OCI-LY7 (cell line): ENCODE data around the gene CEP164. TPM values are rescaled to one million over a fixed set of nuclear protein-coding genes. Genes with fewer than 3 reads are reported as not detected.

Experiments used
- BruUV-seq: library from RNA; stranded (reverse); fragments of 400-500 nt; replicated peaks from 2 replicates; lab custom pipeline; 2021; lab: Mats Ljungman, UMichigan
- CTCF ChIA-PET: fragments of 300-600 bp; sonication (Branson Sonifier 250); formaldehyde crosslinking; loops from one replicate; lab custom pipeline; 2022; ENCODE audit warnings: antibody characterized with exemption; ENCODE audit not compliant: unreplicated experiment; lab: Charles Lee
- POLR2A ChIA-PET: fragments of 300-600 bp; sonication (Branson Sonifier 250); formaldehyde crosslinking; loops from one replicate; lab custom pipeline; 2022; ENCODE audit warnings: antibody characterized with exemption; lab: Charles Lee
- DNase-seq: peaks from one replicate; pipeline ENCODE4 v3.0.0-alpha.2; 2015; ENCODE audit warnings: low spot score
- H2AFZ ChIP-seq: fragments of 200-600 bp; sonication (generic), shearing (Covaris generic); 2 replicates; pipeline ENCODE4 v1.6.1; 2014; ENCODE audit warnings: mild to moderate bottlenecking, antibody characterized with exemption, low read length, moderate library complexity
- H3K27ac ChIP-seq: fragments of 200-600 bp; sonication (generic); 2 replicates; pipeline ENCODE4 v1.5.1; 2014; ENCODE audit warnings: mixed run types, low read depth, mild to moderate bottlenecking, moderate library complexity, low read length, inconsistent platforms; ENCODE audit not compliant: poor library complexity, severe bottlenecking
- H3K36me3 ChIP-seq: fragments of 200-600 bp; sonication (generic); 2 replicates; pipeline ENCODE4 v1.6.1; 2014; ENCODE audit warnings: mild to moderate bottlenecking, antibody characterized with exemption, low read length, moderate library complexity, mixed read lengths; ENCODE audit not compliant: insufficient read depth
- H3K4me1 ChIP-seq: fragments of 200-600 bp; sonication (generic); 2 replicates; pipeline ENCODE4 v1.5.1; 2014; ENCODE audit warnings: mild to moderate bottlenecking, low read length; ENCODE audit not compliant: insufficient read depth, poor library complexity, severe bottlenecking
- H3K4me2 ChIP-seq: fragments of 200-600 bp; sonication (generic); 2 replicates; pipeline ENCODE4 v1.6.1; 2014; ENCODE audit warnings: mild to moderate bottlenecking, low read length
- H3K4me3 ChIP-seq: fragments of 200-600 bp; sonication (generic); 2 replicates; pipeline ENCODE4 v1.5.1; 2014; ENCODE audit warnings: mild to moderate bottlenecking, low read depth, low read length; ENCODE audit not compliant: poor library complexity, severe bottlenecking
- H3K79me2 ChIP-seq: fragments of 200-600 bp; sonication (generic); 2 replicates; pipeline ENCODE4 v1.6.1; 2016; ENCODE audit warnings: low read depth, mild to moderate bottlenecking, low read length, moderate library complexity, mixed read lengths; ENCODE audit not compliant: insufficient read depth
- H3K9me2 ChIP-seq: fragments of 200-600 bp; sonication (generic); 2 replicates; pipeline ENCODE4 v1.6.1; 2016; ENCODE audit warnings: mild to moderate bottlenecking, low read length, mixed read lengths; ENCODE audit not compliant: insufficient read depth
- H3K9me3 ChIP-seq: fragments of 200-600 bp; sonication (generic); 2 replicates; pipeline ENCODE4 v1.6.1; 2014; ENCODE audit warnings: mild to moderate bottlenecking, mixed run types, low read length, mixed read lengths
- H4K20me1 ChIP-seq: fragments of 200-600 bp; sonication (generic); 2 replicates; pipeline ENCODE4 v1.6.1; 2014; ENCODE audit warnings: mild to moderate bottlenecking, antibody characterized with exemption, low read length, moderate library complexity, mixed read lengths; ENCODE audit not compliant: insufficient read depth
- EZH2phosphoT487 ChIP-seq: fragments of 200-600 bp; sonication (generic); IDR thresholded peaks from 2 replicates; pipeline ENCODE4 v1.6.1; 2018; ENCODE audit warnings: low read depth, borderline replicate concordance, mild to moderate bottlenecking, mixed run types, antibody characterized with exemption, low read length, moderate library complexity, mixed read lengths
- intact Hi-C: fragments of 100-400 bp; cut with micrococcal nuclease; formaldehyde crosslinking; loops from one replicate; pipeline ENCODE4 v1.10.0; 2022; ENCODE audit not compliant: unreplicated experiment
- total RNA-seq, 2 experiments: library from RNA; depleted of rRNA in 1 of 2; stranded (reverse); fragments of >200 nt in 1 of 2; shearing (Covaris generic) in 1 of 2; gene quantifications; 2 replicates each; pipeline ENCODE4 v1.2.3, GENCODE V29; 2014 to 2022
- TF ChIP-seq, protein P1 (sequence below): fragments of 200-600 bp; sonication (generic); conservative IDR thresholded peaks from 2 replicates; pipeline ENCODE4 v1.5.1; 2014; ENCODE audit warnings: mild to moderate bottlenecking, antibody characterized with exemption, low read length, moderate library complexity, mixed read lengths

Gene CEP164
- total RNA-seq, 2 experiments from 2014 or later, result 25.3 to 48.7 TPM

DNA sequence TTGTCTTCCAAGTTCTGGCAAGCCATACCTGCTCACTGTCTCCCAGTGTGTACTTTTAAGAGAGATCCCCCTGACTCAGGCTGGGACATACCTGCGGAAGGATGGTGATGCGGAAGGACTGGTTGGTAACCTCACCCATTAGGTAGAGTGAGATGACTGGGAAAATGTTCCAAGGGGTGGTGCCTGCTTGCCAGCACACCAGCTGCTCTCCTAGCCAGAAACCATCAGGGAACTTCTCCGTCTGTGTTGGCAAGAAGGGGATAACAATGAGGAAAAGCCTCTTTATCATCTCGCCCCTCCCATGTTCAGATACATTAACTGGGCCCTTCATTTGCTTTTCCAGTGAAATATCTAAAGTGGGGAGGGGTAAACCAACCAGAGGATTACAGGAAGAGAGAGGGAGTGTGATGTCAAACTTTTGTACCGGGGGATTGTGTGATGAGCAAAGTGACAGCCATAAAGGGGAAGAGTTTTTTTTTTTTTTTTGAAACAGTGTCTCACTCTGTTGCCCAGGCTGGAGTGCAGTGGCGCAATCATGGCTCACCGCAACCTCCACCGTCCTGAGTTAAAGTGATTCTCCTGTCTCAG, 36.8 kb upstream of the CEP164 start, which contains the start of gene BACE1-AS:
Gene BACE1-AS (plus strand): TSS at position 538 of the 588 bp plus-strand sequence.
- H3K27ac ChIP-seq, result no peak within 1 kb of the TSS
- no TSS peak for BruUV-seq
- TF ChIP-seq, protein P1, sequence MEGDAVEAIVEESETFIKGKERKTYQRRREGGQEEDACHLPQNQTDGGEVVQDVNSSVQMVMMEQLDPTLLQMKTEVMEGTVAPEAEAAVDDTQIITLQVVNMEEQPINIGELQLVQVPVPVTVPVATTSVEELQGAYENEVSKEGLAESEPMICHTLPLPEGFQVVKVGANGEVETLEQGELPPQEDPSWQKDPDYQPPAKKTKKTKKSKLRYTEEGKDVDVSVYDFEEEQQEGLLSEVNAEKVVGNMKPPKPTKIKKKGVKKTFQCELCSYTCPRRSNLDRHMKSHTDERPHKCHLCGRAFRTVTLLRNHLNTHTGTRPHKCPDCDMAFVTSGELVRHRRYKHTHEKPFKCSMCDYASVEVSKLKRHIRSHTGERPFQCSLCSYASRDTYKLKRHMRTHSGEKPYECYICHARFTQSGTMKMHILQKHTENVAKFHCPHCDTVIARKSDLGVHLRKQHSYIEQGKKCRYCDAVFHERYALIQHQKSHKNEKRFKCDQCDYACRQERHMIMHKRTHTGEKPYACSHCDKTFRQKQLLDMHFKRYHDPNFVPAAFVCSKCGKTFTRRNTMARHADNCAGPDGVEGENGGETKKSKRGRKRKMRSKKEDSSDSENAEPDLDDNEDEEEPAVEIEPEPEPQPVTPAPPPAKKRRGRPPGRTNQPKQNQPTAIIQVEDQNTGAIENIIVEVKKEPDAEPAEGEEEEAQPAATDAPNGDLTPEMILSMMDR, result no peak
- TF ChIP-seq EZH2phosphoT487, result no peak
- H3K79me2 ChIP-seq, result no peaks in the 10 kb centered on the region
- H2AFZ ChIP-seq, result no peak within 1 kb of the TSS
- H3K9me2 ChIP-seq, result no peaks in the 10 kb centered on the region
- intact Hi-C loops, result no loop called here
- no peaks in the 10 kb centered on the region for H4K20me1 ChIP-seq
- peaks cover 10% of the 10 kb centered on the region for H3K36me3 ChIP-seq
- DNase-seq, result no peak
- H3K4me3 ChIP-seq, result no peak within 1 kb of the TSS
- H3K4me1 ChIP-seq, result no peaks in the 10 kb centered on the region
- no peak within 1 kb of the TSS for H3K4me2 ChIP-seq
- POLR2A ChIA-PET, result no interaction called here
- H3K9me3 ChIP-seq, result no peaks in the 10 kb centered on the region
- CTCF ChIA-PET, result no interaction called here

DNA sequence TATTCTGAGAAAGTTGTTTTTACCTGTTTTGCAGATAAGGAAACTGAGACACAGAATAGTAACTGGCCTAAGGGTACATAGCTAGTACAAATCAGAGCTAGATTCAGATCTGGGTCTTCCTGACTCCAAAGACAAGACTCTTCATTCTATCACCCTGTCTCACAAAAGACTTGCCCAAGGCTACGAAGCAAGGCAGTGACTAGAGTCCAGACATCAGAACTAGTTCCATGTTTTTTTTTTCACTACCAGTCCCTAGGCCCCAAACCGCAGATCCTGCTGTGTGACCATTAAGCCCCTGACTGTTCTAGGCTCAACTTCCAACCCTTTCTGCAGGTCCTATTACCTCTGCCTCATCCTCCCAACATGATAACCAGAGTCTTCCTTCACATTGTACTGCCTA, 35.0 kb upstream of the CEP164 start:
- no TSS peak for BruUV-seq

More for the DNA sequence above, 35.0 kb upstream of the CEP164 start:
- Histone ChIP-seq H3K4me2 (no peak overlapping the region), H3K36me3 (no peaks in the 10 kb centered on the region), H3K4me3 (no peak overlapping the region), H3K27ac (no peak overlapping the region), H3K9me3 (no peaks in the 10 kb centered on the region), H3K9me2 (no peaks in the 10 kb centered on the region), H2AFZ (no peak overlapping the region), H3K79me2 (no peaks in the 10 kb centered on the region), H3K4me1 (no peaks in the 10 kb centered on the region), H4K20me1 (no peaks in the 10 kb centered on the region)
- intact Hi-C loops, result no loop called here
- POLR2A ChIA-PET, result interaction anchor here (0.6 kb wide), 1 partner anchor 457 kb away, joined by 4 read pairs; no protein-coding TSS in a partner anchor
- CTCF ChIA-PET, result no interaction called here
- TF ChIP-seq, protein P1, result no peak
- TF ChIP-seq EZH2phosphoT487, result no peak
- DNase-seq, result no peak
